HT-29 (cell line): ENCODE measurements around the gene MSLN. TPM values are rescaled to one million over a fixed set of nuclear protein-coding genes. Genes with fewer than 3 reads are reported as not detected.

Experiments used
- DNase-seq: peaks from one replicate; pipeline ENCODE4 v3.0.0-alpha.2; 2015; ENCODE audit warnings: low spot score
- total RNA-seq: library from RNA; depleted of rRNA; stranded (reverse); fragments of >200 nt; shearing (Covaris generic); gene quantifications from 2 replicates; pipeline ENCODE4 v1.2.3, GENCODE V29; 2014

Gene MSLN
- total RNA-seq, 1 experiment from 2014 or later, result 8.3 TPM

GRCh38 chr16:754656-755055, 5.9 kb upstream of the MSLN start:
- no peak for DNase-seq

GRCh38 chr16:756428-756827, 4.1 kb upstream of the MSLN start:
- DNase-seq, result no peak

GRCh38 chr16:759110-759910, 1.2 kb upstream of the MSLN start:
- DNase-seq, result peak; percentile 56

DNA sequence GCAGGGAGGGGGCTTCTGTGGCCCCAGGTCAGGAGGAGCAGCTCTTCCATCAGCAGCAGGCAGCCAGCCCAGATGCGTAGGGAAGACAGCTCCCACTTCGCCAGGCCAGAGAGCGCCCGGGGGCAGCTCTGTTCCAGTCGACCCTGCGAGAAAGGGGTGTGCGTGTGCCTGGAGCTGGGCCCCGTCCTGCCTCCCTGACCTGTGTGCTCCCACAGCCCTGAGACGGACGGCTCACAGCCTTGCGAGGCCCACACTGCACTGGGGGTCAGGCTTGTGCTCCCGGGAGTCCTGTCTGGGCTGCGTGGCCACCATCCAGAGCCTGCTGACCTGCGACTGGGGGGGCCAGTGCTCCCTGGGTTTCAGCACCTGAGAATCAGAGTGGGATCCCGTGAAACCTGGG, 469 bp upstream of the MSLN start:
- DNase-seq, result no peak

GRCh38 chr16:761625-762513, 1.3 kb downstream of the MSLN start:
- no peak for DNase-seq

- no peak for DNase-seq
Observed at GRCh38 chr16:762595-763268, 2.2 kb downstream of the MSLN start.

DNA sequence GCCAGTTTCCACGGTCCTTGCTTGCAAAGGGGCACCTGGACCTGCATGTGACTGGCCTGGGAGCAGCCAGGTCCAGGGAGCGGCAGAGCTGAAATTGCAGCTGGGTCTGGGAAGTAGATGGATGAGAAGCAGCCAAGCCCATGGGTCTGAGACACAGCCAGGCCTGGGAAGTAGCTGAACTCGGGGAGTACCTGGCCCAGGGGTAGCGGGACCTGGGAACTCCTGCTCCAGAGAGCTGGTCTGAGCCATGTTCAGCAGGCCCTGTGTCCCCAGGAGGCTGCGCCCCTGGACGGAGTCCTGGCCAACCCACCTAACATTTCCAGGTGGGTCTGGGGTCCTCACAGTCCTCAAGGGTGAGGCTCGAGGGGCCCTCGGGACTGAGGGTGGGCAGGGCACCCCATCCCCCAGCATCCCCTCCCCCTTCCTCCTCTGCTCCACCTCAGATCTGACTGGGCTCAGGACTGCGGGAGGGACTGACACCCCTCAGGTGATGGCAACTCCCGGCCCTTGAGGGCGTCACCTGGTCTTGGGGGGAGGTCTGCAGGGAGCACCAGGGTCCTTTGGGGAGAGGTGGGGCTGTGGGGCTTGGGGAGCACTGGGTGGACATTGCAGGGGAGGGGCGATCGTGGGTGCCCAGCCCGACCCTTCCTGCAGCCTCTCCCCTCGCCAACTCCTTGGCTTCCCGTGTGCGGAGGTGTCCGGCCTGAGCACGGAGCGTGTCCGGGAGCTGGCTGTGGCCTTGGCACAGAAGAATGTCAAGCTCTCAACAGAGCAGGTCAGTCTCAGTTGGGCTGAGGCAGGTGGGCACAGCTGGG, 3.0 kb downstream of the MSLN start:
- no peak for DNase-seq

DNA sequence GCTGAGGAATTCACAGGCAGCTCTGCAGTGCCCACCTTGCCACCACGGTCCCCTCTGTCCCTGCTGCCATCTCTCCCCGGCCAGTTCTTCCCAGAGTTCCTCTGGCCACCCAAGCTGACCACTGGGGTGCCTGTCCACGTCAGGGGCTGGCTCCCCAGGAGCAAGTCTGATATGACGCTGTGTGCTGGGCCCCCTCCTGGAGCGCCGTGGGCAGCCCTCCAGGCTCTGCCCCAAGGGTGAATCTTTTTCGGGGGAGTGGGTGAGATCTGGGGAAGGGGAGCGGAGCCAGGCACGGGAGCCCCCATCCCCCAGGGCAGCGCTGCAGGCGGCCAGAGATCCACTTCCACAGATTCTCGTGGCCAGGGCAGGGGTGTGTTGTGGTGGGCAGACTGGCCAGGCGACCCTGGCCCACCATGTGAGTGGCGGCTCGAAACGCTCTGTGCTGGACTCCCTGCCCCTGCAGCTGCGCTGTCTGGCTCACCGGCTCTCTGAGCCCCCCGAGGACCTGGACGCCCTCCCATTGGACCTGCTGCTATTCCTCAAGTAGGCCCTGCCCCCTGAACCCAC, 3.7 kb downstream of the MSLN start:
- DNase-seq, result no peak

GRCh38 chr16:764848-765487, 4.4 kb downstream of the MSLN start:
- no peak for DNase-seq

GRCh38 chr16:765488-765865, 4.9 kb downstream of the MSLN start:
- no peak for DNase-seq

- no peak for DNase-seq
Observed at GRCh38 chr16:766008-766819, 5.7 kb downstream of the MSLN start.

- DNase-seq, result no peak
Observed at GRCh38 chr16:766820-767640, 6.5 kb downstream of the MSLN start.

DNA sequence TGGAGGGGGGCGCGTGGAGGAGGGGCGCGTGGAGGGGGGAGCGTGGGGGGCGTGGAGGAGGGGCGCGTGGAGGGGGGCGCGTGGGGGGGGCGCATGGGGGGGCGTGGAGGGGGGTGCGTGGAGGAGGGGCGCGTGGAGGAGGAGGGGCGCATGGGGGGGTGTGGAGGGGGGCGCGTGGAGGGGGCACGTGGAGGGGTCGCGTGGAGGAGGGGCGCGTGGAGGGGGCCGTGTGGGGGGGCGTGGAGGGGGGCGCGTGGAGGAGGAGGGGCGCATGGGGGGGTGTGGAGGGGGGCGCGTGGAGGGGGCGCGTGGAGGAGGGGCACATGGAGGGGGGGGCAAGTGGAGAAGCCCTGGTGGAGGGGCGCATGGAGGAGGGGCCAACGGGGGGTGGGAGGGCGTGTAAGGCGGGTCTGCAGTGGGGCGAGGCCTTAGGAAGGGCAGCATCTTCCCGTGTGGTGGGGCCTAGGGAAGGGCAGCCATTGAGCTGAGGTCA, 7.3 kb downstream of the MSLN start:
- DNase-seq, result no peak

DNA sequence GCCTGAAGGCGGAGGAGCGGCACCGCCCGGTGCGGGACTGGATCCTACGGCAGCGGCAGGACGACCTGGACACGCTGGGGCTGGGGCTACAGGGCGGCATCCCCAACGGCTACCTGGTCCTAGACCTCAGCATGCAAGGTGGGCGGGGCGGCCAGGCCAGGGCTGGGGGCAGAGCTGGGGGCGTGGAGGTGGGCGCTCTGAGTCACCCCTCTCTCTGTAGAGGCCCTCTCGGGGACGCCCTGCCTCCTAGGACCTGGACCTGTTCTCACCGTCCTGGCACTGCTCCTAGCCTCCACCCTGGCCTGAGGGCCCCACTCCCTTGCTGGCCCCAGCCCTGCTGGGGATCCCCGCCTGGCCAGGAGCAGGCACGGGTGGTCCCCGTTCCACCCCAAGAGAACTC, 7.9 kb downstream of the MSLN start:
- no peak for DNase-seq

- DNase-seq, result no peak
Observed at GRCh38 chr16:769184-769784, 8.8 kb downstream of the MSLN start.

DNA sequence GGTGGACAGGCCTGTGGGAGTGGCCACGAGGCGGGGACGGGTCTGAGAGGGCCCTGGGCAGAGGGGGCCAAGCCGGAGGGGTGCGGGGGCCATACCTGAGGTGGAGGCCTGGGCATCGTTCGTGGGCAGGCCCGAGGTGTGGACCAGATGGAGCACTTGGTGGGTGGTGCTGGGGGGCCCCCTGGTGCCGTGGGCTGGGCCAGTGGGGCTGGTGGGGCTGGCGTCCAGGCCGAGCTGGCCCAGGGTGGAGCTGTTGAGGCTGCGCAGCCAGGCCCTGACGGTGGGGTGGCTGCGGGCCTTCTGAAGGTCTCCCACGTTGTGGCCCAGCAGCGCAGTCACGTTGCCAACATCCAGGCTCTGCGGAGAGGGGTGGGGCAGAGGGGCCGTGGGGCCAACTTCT, 9.4 kb downstream of the MSLN start:
- DNase-seq, result no peak

DNA sequence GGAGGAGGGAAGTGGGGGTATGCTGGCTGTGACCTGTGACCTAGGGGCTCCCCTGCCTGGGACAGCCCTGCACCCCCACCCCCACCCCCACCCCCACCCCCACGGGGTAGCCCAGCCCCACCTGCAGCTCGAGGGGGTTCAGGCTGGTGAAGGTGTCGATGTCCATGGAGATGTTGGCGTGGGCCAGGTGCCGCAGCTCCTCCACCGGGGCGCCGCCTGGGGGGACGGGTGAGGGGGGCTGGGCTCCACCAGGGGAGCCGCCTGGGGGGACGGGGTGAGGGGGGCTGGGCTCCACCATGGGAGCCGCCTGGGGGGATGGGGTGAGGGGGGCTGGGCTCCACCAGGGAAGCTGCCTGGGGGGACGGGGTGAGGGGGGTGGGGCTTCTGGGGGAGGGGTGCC, 9.9 kb downstream of the MSLN start:
- DNase-seq, result no peak

DNA sequence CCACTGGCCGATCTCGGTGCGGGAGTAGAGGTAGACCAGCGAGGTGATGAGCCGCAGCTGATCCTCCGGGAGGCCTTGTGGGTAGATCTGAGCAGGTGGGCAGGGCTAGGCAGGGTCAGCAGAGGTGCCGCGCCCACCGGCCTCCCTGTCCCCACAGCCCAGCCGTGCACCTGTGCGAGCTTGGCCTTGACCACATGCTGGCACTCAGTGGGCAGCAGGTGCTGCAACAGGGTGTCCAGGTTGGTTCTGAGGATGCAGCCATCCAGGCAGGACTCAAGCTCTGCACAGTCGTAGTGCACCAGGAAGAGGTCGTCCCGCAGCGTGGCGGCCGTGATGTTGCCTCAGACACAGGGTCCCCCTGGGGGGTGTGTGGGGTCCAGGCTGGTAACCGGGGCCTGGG, 12.4 kb downstream of the MSLN start:
- no peak for DNase-seq
